ENCODE measurements around the gene IFI27L2. TPM values are rescaled to one million over a fixed set of nuclear protein-coding genes. Genes with fewer than 3 reads are reported as not detected.

Gene IFI27L2
- total and polyA plus RNA-seq, 2 experiments from 2014 or later: 23.4 to 38.5 TPM

DNA sequence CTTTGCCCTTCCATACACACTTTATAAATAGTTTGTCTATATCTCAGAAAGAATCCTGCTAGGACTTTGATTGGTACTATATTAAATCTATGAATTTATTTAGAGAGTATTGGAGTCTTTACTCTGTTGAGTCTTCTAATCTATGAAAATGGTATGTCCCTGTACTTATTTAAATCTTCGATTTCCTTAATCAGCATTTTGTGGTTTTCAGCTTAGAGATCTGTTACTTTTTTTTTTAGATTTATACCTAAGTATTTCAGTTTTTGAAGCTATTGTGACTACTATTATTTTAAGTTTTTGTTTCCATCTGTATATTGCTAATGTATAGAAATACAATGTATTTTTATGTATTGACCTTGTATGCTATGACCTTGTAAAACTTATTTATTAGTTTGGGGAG is 13.4 kb upstream of the IFI27L2 start:
- peaks cover 9% of the 10 kb centered on the region for H3K27me3 Mint-ChIP-seq (ENCODE audit: insufficient read depth, low read depth, poor library complexity)
- H3K9me3 Mint-ChIP-seq: no peaks in the 10 kb centered on the region
- Histone ChIP-seq H4K20me1 (replicated peaks; ENCODE audit: insufficient read depth) (no peaks in the 10 kb centered on the region), H3K4me2 (no peak overlapping the region), H2AFZ (no peak overlapping the region), H3K4me3 (no peak overlapping the region), H3K36me3 (ENCODE audit: insufficient read depth) (no peaks in the 10 kb centered on the region), H3F3A (replicated peaks; ENCODE audit: low read depth) (no peaks in the 10 kb centered on the region), H3K27ac (ENCODE audit: low read depth) (no peak overlapping the region), H3K4me1 (ENCODE audit: insufficient read depth) (peaks cover 15% of the 10 kb centered on the region), H3K79me2 (replicated peaks; ENCODE audit: insufficient read depth) (no peaks in the 10 kb centered on the region), H3K9me2 (ENCODE audit: insufficient read depth) (peaks cover 5% of the 10 kb centered on the region; the same call in 1 of the 2 replicates), H3K27me3 (ENCODE audit: insufficient read depth) (no peaks in the 10 kb centered on the region)
- no peak overlapping the region for H3K4me3 Mint-ChIP-seq
- DNase-seq (ENCODE audit: low spot score) (no peak), ATAC-seq (no peak)
- peaks cover 25% of the 10 kb centered on the region for H3K4me1 Mint-ChIP-seq
- no peak overlapping the region for H3K27ac Mint-ChIP-seq
- no peak for TF ChIP-seq NANOG (IDR thresholded peaks at IDR 0.05; ENCODE audit: borderline replicate concordance)
- no peak for TF ChIP-seq POLR2AphosphoS5 (IDR thresholded peaks at IDR 0.05; ENCODE audit: low read depth)
- no peak for TF ChIP-seq ZNF331 (CRISPR knock-in tag; IDR thresholded peaks at IDR 0.05; ENCODE audit: low read depth)
- TF ChIP-seq, protein P1, sequence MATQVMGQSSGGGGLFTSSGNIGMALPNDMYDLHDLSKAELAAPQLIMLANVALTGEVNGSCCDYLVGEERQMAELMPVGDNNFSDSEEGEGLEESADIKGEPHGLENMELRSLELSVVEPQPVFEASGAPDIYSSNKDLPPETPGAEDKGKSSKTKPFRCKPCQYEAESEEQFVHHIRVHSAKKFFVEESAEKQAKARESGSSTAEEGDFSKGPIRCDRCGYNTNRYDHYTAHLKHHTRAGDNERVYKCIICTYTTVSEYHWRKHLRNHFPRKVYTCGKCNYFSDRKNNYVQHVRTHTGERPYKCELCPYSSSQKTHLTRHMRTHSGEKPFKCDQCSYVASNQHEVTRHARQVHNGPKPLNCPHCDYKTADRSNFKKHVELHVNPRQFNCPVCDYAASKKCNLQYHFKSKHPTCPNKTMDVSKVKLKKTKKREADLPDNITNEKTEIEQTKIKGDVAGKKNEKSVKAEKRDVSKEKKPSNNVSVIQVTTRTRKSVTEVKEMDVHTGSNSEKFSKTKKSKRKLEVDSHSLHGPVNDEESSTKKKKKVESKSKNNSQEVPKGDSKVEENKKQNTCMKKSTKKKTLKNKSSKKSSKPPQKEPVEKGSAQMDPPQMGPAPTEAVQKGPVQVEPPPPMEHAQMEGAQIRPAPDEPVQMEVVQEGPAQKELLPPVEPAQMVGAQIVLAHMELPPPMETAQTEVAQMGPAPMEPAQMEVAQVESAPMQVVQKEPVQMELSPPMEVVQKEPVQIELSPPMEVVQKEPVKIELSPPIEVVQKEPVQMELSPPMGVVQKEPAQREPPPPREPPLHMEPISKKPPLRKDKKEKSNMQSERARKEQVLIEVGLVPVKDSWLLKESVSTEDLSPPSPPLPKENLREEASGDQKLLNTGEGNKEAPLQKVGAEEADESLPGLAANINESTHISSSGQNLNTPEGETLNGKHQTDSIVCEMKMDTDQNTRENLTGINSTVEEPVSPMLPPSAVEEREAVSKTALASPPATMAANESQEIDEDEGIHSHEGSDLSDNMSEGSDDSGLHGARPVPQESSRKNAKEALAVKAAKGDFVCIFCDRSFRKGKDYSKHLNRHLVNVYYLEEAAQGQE (IDR thresholded peaks at IDR 0.05; ENCODE audit: unreplicated experiment): no peak
- no peak for TF ChIP-seq JUNB (IDR thresholded peaks at IDR 0.05; ENCODE audit: unreplicated experiment)
- TF ChIP-seq, protein P2, sequence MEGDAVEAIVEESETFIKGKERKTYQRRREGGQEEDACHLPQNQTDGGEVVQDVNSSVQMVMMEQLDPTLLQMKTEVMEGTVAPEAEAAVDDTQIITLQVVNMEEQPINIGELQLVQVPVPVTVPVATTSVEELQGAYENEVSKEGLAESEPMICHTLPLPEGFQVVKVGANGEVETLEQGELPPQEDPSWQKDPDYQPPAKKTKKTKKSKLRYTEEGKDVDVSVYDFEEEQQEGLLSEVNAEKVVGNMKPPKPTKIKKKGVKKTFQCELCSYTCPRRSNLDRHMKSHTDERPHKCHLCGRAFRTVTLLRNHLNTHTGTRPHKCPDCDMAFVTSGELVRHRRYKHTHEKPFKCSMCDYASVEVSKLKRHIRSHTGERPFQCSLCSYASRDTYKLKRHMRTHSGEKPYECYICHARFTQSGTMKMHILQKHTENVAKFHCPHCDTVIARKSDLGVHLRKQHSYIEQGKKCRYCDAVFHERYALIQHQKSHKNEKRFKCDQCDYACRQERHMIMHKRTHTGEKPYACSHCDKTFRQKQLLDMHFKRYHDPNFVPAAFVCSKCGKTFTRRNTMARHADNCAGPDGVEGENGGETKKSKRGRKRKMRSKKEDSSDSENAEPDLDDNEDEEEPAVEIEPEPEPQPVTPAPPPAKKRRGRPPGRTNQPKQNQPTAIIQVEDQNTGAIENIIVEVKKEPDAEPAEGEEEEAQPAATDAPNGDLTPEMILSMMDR (conservative IDR thresholded peaks at IDR 0.05; ENCODE audit: low read depth in 2 of 2): no peak
- TF ChIP-seq, protein P3, sequence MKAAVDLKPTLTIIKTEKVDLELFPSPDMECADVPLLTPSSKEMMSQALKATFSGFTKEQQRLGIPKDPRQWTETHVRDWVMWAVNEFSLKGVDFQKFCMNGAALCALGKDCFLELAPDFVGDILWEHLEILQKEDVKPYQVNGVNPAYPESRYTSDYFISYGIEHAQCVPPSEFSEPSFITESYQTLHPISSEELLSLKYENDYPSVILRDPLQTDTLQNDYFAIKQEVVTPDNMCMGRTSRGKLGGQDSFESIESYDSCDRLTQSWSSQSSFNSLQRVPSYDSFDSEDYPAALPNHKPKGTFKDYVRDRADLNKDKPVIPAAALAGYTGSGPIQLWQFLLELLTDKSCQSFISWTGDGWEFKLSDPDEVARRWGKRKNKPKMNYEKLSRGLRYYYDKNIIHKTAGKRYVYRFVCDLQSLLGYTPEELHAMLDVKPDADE (IDR thresholded peaks at IDR 0.05): no peak
- TF ChIP-seq, protein P4, sequence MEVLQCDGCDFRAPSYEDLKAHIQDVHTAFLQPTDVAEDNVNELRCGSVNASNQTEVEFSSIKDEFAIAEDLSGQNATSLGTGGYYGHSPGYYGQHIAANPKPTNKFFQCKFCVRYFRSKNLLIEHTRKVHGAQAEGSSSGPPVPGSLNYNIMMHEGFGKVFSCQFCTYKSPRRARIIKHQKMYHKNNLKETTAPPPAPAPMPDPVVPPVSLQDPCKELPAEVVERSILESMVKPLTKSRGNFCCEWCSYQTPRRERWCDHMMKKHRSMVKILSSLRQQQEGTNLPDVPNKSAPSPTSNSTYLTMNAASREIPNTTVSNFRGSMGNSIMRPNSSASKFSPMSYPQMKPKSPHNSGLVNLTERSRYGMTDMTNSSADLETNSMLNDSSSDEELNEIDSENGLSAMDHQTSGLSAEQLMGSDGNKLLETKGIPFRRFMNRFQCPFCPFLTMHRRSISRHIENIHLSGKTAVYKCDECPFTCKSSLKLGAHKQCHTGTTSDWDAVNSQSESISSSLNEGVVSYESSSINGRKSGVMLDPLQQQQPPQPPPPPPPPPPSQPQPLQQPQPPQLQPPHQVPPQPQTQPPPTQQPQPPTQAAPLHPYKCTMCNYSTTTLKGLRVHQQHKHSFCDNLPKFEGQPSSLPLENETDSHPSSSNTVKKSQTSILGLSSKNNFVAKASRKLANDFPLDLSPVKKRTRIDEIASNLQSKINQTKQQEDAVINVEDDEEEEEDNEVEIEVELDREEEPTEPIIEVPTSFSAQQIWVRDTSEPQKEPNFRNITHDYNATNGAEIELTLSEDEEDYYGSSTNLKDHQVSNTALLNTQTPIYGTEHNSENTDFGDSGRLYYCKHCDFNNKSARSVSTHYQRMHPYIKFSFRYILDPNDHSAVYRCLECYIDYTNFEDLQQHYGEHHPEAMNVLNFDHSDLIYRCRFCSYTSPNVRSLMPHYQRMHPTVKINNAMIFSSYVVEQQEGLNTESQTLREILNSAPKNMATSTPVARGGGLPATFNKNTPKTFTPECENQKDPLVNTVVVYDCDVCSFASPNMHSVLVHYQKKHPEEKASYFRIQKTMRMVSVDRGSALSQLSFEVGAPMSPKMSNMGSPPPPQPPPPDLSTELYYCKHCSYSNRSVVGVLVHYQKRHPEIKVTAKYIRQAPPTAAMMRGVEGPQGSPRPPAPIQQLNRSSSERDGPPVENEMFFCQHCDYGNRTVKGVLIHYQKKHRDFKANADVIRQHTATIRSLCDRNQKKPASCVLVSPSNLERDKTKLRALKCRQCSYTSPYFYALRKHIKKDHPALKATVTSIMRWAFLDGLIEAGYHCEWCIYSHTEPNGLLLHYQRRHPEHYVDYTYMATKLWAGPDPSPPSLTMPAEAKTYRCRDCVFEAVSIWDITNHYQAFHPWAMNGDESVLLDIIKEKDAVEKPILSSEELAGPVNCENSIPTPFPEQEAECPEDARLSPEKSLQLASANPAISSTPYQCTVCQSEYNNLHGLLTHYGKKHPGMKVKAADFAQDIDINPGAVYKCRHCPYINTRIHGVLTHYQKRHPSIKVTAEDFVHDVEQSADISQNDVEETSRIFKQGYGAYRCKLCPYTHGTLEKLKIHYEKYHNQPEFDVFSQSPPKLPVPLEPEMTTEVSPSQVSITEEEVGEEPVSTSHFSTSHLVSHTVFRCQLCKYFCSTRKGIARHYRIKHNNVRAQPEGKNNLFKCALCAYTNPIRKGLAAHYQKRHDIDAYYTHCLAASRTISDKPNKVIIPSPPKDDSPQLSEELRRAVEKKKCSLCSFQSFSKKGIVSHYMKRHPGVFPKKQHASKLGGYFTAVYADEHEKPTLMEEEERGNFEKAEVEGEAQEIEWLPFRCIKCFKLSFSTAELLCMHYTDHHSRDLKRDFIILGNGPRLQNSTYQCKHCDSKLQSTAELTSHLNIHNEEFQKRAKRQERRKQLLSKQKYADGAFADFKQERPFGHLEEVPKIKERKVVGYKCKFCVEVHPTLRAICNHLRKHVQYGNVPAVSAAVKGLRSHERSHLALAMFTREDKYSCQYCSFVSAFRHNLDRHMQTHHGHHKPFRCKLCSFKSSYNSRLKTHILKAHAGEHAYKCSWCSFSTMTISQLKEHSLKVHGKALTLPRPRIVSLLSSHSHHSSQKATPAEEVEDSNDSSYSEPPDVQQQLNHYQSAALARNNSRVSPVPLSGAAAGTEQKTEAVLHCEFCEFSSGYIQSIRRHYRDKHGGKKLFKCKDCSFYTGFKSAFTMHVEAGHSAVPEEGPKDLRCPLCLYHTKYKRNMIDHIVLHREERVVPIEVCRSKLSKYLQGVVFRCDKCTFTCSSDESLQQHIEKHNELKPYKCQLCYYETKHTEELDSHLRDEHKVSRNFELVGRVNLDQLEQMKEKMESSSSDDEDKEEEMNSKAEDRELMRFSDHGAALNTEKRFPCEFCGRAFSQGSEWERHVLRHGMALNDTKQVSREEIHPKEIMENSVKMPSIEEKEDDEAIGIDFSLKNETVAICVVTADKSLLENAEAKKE (CRISPR knock-in tag; IDR thresholded peaks at IDR 0.05): no peak
- TF ChIP-seq CREB1 (CRISPR knock-in tag; IDR thresholded peaks at IDR 0.05; ENCODE audit: low read depth): no peak
- no peak for TF ChIP-seq EZH2 (IDR thresholded peaks at IDR 0.05; ENCODE audit: low read depth, unreplicated experiment)
- no peak for TF ChIP-seq ZNF114 (CRISPR knock-in tag; IDR thresholded peaks at IDR 0.05)
- no peak for TF ChIP-seq EZH2phosphoT487 (IDR thresholded peaks at IDR 0.05; ENCODE audit: unreplicated experiment)
- TF ChIP-seq STAT1 (IDR thresholded peaks at IDR 0.05; ENCODE audit: unreplicated experiment): no peak
- no peaks in the 10 kb centered on the region for H3K36me3 Mint-ChIP-seq (ENCODE audit: low read depth)
